ENCODE measurements around the gene FCER2. TPM values are rescaled to one million over a fixed set of nuclear protein-coding genes. Genes with fewer than 3 reads are reported as not detected.

FCER2 gene
- total and polyA plus RNA-seq, 2 of the 13 experiments (the other 11 are each of a cell fraction or from before 2014, with no cell fraction given), result not detected

GRCh38 chr19:7645656-7646425 is 56.1 kb downstream of the FCER2 start:
- Histone ChIP-seq H3K9me3 (ENCODE audit: low read length) (no peaks in the 10 kb centered on the region), H4K20me1 (ENCODE audit: insufficient read depth, low read length) (no peaks in the 10 kb centered on the region), H3K36me3 (replicated peaks in 1 of 2; ENCODE audit: control insufficient read depth in 1 of 2, insufficient read depth in 2 of 2, low read length in 2 of 2) (no peaks in the 10 kb centered on the region), H3K4me2 (ENCODE audit: low read depth, low read length) (no peak overlapping the region), H2AFZ (ENCODE audit: low read length) (no peak overlapping the region), H3K27me3 (ENCODE audit: control insufficient read depth in 1 of 2, insufficient read depth in 2 of 2, low read length in 2 of 2) (no peaks in the 10 kb centered on the region), H3K79me2 (ENCODE audit: insufficient read depth, low read length) (no peaks in the 10 kb centered on the region), H3K27ac (ENCODE audit: extremely low read length, insufficient read depth, low read length) (no peak overlapping the region), H3K4me3 (replicated peaks in 1 of 3; ENCODE audit: insufficient read depth in 1 of 3, low read depth in 2 of 3, low read length in 3 of 3) (no peak overlapping the region), H3K9ac (ENCODE audit: insufficient read depth, low read depth, low read length) (no peak overlapping the region), H3K4me1 (ENCODE audit: insufficient read depth, low read length) (no peaks in the 10 kb centered on the region)
- no peak for DNase-seq (ENCODE audit: low spot score)
- FAIRE-seq, result no peak
- intact Hi-C loops (cut with micrococcal nuclease; ENCODE audit: unreplicated experiment), result no loop called here
- ChIA-PET POLR2A (no interaction called here), CTCF (ENCODE audit: low intra/inter-chr PET ratio, low total read pairs) (no interaction called here)
- TF ChIP-seq ZNF776 (CRISPR knock-in tag; IDR thresholded peaks at IDR 0.05) (no peak), ZNF572 (CRISPR knock-in tag; IDR thresholded peaks at IDR 0.05) (no peak), ZBTB38 (CRISPR knock-in tag; IDR thresholded peaks at IDR 0.05) (no peak), ZNF33A (CRISPR knock-in tag; IDR thresholded peaks at IDR 0.05; ENCODE audit: borderline replicate concordance) (no peak), ATM (IDR thresholded peaks at IDR 0.05; ENCODE audit: borderline replicate concordance) (no peak), CCAR2 (optimal IDR thresholded peaks at IDR 0.05; ENCODE audit: low read depth, low read length) (no peak)
- no TSS peak for BruUV-seq (replicated peaks)
- no peak for ATAC-seq
- 94% methylated on average over 15 of the region's 20 CpGs for WGBS (ENCODE audit: low lambda C conversion rate)
- in situ Hi-C loops (cut with HindIII; ENCODE audit: extremely low pct_ligation_motif_present, low pct_unique_long_range_greater_than_20kb), result no loop called here

- Histone ChIP-seq H3K9ac (ENCODE audit: insufficient read depth, low read depth, low read length) (no peak overlapping the region), H3K36me3 (replicated peaks in 1 of 2; ENCODE audit: control insufficient read depth in 1 of 2, insufficient read depth in 2 of 2, low read length in 2 of 2) (no peaks in the 10 kb centered on the region), H3K79me2 (ENCODE audit: insufficient read depth, low read length) (no peaks in the 10 kb centered on the region), H4K20me1 (ENCODE audit: insufficient read depth, low read length) (no peaks in the 10 kb centered on the region), H3K27ac (ENCODE audit: extremely low read length, insufficient read depth, low read length) (no peak overlapping the region), H3K4me2 (ENCODE audit: low read depth, low read length) (no peak overlapping the region), H2AFZ (ENCODE audit: low read length) (no peak overlapping the region), H3K4me1 (ENCODE audit: insufficient read depth, low read length) (no peaks in the 10 kb centered on the region), H3K4me3 (replicated peaks in 1 of 3; ENCODE audit: insufficient read depth in 1 of 3, low read depth in 2 of 3, low read length in 3 of 3) (no peak overlapping the region), H3K27me3 (ENCODE audit: control insufficient read depth in 1 of 2, insufficient read depth in 2 of 2, low read length in 2 of 2) (no peaks in the 10 kb centered on the region), H3K9me3 (ENCODE audit: low read length) (no peaks in the 10 kb centered on the region)
- TF ChIP-seq RBFOX2 (IDR thresholded peaks at IDR 0.05; ENCODE audit: low read depth, low read length) (peak; percentile 30; the same call in 1 of the 2 replicates), AGO2 (optimal IDR thresholded peaks at IDR 0.05; ENCODE audit: low read depth, low read length) (peak; percentile 72), ZSCAN30 (CRISPR knock-in tag; IDR thresholded peaks at IDR 0.05) (no peak)
- ATAC-seq, result no peak
- ChIA-PET CTCF (ENCODE audit: low intra/inter-chr PET ratio, low total read pairs) (no interaction called here), POLR2A (no interaction called here)
- in situ Hi-C loops (cut with HindIII; ENCODE audit: extremely low pct_ligation_motif_present, low pct_unique_long_range_greater_than_20kb) (no loop called here), intact Hi-C loops (cut with micrococcal nuclease; ENCODE audit: unreplicated experiment) (no loop called here)
- DNase-seq (ENCODE audit: low spot score), result no peak
- no peak for FAIRE-seq
- WGBS (ENCODE audit: low lambda C conversion rate), result 100% methylated on average over 11 of the region's 14 CpGs
- no TSS peak for BruUV-seq (replicated peaks)
These were observed 56.8 kb downstream of the FCER2 start for GRCh38 chr19:7645163-7645562.
